Prostate gland (tissue), 2 donors: ENCODE data around the gene LARGE1.

Experiments used
- POLR2A ChIP-seq: fragments of 450-650 bp; IDR thresholded peaks from one replicate; pipeline ENCODE4 v1.6.1; 2016; ENCODE audit warnings: antibody characterized with exemption, mild to moderate bottlenecking
- TF ChIP-seq, protein P1 (sequence below), 4 experiments: fragments of 200-600 bp in 2 of 4; fragments of 450-650 bp in 2 of 4; sonication (generic) in 2 of 4; IDR thresholded peaks; 1 replicate in 3 of 4; 2 replicates in 1 of 4; pipeline ENCODE4 v1.5.1; 2016 to 2019; ENCODE audit warnings: antibody characterized with exemption in 4 of 4, mild to moderate bottlenecking in 2 of 4, moderate library complexity in 2 of 4

DNA sequence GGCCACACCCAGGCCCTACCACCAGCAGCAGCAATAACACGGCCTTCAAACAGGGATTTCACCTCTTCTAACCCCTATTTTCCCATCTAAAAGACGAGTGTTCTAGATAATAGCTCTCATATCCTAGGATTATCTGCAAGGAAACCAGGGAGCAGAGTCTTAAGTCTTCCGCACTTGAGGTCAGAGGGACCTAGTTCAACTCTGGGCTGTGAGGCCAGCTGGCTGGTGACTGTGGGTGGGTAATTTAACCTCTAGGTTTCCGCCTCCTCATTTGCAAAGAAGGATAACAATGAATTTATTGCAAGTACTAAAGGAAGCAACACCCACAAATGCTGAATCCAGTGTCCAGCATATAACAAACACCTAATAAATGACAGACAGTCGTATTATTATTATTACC, 70.1 kb downstream of the LARGE1 start:
- TF ChIP-seq, protein P1, sequence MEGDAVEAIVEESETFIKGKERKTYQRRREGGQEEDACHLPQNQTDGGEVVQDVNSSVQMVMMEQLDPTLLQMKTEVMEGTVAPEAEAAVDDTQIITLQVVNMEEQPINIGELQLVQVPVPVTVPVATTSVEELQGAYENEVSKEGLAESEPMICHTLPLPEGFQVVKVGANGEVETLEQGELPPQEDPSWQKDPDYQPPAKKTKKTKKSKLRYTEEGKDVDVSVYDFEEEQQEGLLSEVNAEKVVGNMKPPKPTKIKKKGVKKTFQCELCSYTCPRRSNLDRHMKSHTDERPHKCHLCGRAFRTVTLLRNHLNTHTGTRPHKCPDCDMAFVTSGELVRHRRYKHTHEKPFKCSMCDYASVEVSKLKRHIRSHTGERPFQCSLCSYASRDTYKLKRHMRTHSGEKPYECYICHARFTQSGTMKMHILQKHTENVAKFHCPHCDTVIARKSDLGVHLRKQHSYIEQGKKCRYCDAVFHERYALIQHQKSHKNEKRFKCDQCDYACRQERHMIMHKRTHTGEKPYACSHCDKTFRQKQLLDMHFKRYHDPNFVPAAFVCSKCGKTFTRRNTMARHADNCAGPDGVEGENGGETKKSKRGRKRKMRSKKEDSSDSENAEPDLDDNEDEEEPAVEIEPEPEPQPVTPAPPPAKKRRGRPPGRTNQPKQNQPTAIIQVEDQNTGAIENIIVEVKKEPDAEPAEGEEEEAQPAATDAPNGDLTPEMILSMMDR (IDR thresholded peaks at IDR 0.05): no peak
- TF ChIP-seq POLR2A: no peak
